HG02852 (cell line): ENCODE measurements around the gene PHRF1.

ENCODE experiments used
- ATAC-seq: cut with Tn5 transposase; IDR thresholded peaks from one replicate; pipeline ENCODE4 v1.9.1; 2021; ENCODE audit warnings: mild to moderate bottlenecking, moderate library complexity; ENCODE audit not compliant: unreplicated experiment

PHRF1 gene

GRCh38 chr11:595400-595799 is 19.1 kb downstream of the PHRF1 start:
- ATAC-seq, result no peak

GRCh38 chr11:596374-596773 is 20.1 kb downstream of the PHRF1 start:
- ATAC-seq, result no peak

- ATAC-seq, result no peak
Observed at GRCh38 chr11:597166-597725, 21.0 kb downstream of the PHRF1 start.

GRCh38 chr11:598005-598680 is 21.9 kb downstream of the PHRF1 start:
- ATAC-seq, result no peak

- ATAC-seq, result no peak
Observed at GRCh38 chr11:601573-602245, 25.4 kb downstream of the PHRF1 start.

- no peak for ATAC-seq
Observed at GRCh38 chr11:603154-603553, 26.9 kb downstream of the PHRF1 start.

GRCh38 chr11:605286-606129 is 29.2 kb downstream of the PHRF1 start:
- no peak for ATAC-seq

- ATAC-seq, result no peak
Observed at GRCh38 chr11:606245-606644, 30.0 kb downstream of the PHRF1 start.

- ATAC-seq, result no peak
Observed at GRCh38 chr11:607020-607780, 30.9 kb downstream of the PHRF1 start.

GRCh38 chr11:607971-608659 is 31.8 kb downstream of the PHRF1 start:
- ATAC-seq, result no peak

- ATAC-seq, result no peak
Observed at GRCh38 chr11:608791-609251, 32.6 kb downstream of the PHRF1 start.

- no peak for ATAC-seq
Observed at GRCh38 chr11:609341-609811, 33.1 kb downstream of the PHRF1 start.

- ATAC-seq, result no peak
Observed at GRCh38 chr11:610146-610801, 34.0 kb downstream of the PHRF1 start.

GRCh38 chr11:611001-611996 is 35.0 kb downstream of the PHRF1 start:
- no peak for ATAC-seq

- no peak for ATAC-seq
Observed at GRCh38 chr11:612201-612960, 36.1 kb downstream of the PHRF1 start.

GRCh38 chr11:612961-613300 is 36.7 kb downstream of the PHRF1 start:
- ATAC-seq, result no peak

- no peak for ATAC-seq
Observed at GRCh38 chr11:613369-613968, 37.2 kb downstream of the PHRF1 start.
